ENCODE measurements around the gene DNMT3L.
"Not testable (repeated sequence)": the region's sequence is repeated elsewhere in the genome, so short reads cannot be mapped to it uniquely, and the experiment has no call there.

GRCh38 chr21:44199997-44200396 is 61.7 kb downstream of the DNMT3L start:
- TF ChIP-seq CTCF, EP300, POLR2A, POLR2AphosphoS5 (IDR thresholded peaks at IDR 0.05): not testable (repeated sequence)
